Endodermal cell (in vitro differentiated cells): Measurements from ENCODE around the gene ADAMTS15. TPM values are rescaled to one million over a fixed set of nuclear protein-coding genes. Genes with fewer than 3 reads are reported as not detected.

Experiments
- DNase-seq: peaks from one replicate; pipeline ENCODE4 v3.0.0-alpha.2; 2017
- H3K27ac ChIP-seq: 2 replicates; pipeline ENCODE4 v1.5.1; 2013; ENCODE audit warnings: mild to moderate bottlenecking, low read depth, low read length, moderate library complexity
- H3K27me3 ChIP-seq: 2 replicates; pipeline ENCODE4 v1.6.1; 2013; ENCODE audit warnings: mild to moderate bottlenecking, low read length, moderate library complexity; ENCODE audit not compliant: insufficient read depth, control insufficient read depth, poor library complexity, severe bottlenecking
- H3K36me3 ChIP-seq: 2 replicates; pipeline ENCODE4 v1.7.0; 2013; ENCODE audit warnings: mild to moderate bottlenecking, low read length, moderate library complexity; ENCODE audit not compliant: control insufficient read depth, insufficient read depth
- H3K4me1 ChIP-seq: one replicate; pipeline ENCODE4 v1.7.0; 2013; ENCODE audit warnings: low read length; ENCODE audit not compliant: control insufficient read depth, insufficient read depth
- H3K4me3 ChIP-seq: 2 replicates; pipeline ENCODE4 v1.5.1; 2013; ENCODE audit warnings: mild to moderate bottlenecking, low read length, moderate library complexity
- H3K9ac ChIP-seq: 2 replicates; pipeline ENCODE4 v1.6.1; 2013; ENCODE audit warnings: mild to moderate bottlenecking, low read length, moderate library complexity; ENCODE audit not compliant: poor library complexity, severe bottlenecking; ENCODE audit errors: extremely low read depth
- H3K9me3 ChIP-seq: 2 replicates; pipeline ENCODE4 v1.6.1; 2013; ENCODE audit warnings: mild to moderate bottlenecking, low read length, moderate library complexity; ENCODE audit not compliant: control insufficient read depth
- H3K27ac Mint-ChIP-seq: 2 replicates; pipeline ENCODE4 v1.8.0; 2020; ENCODE audit warnings: mixed read lengths
- H3K27me3 Mint-ChIP-seq: 2 replicates; pipeline ENCODE4 v1.8.0; 2021; ENCODE audit warnings: mild to moderate bottlenecking, mixed read lengths; ENCODE audit not compliant: insufficient read depth
- H3K36me3 Mint-ChIP-seq: 2 replicates; pipeline ENCODE4 v1.8.0; 2020; ENCODE audit warnings: low read depth, mixed read lengths
- H3K4me1 Mint-ChIP-seq: 2 replicates; pipeline ENCODE4 v1.8.0; 2020; ENCODE audit warnings: mixed read lengths
- H3K4me3 Mint-ChIP-seq: 2 replicates; pipeline ENCODE4 v1.8.0; 2020; ENCODE audit warnings: mild to moderate bottlenecking, moderate library complexity, mixed read lengths
- H3K9me3 Mint-ChIP-seq: 2 replicates; pipeline ENCODE4 v1.8.0; 2020; ENCODE audit warnings: mild to moderate bottlenecking, mixed read lengths
- CTCF ChIP-seq: fragments of 200-600 bp; sonication (generic); conservative IDR thresholded peaks from 2 replicates; pipeline ENCODE4 v1.5.0; 2021; ENCODE audit warnings: antibody characterized with exemption, mild to moderate bottlenecking
- WGBS, 2 experiments: methylation state at CpG; one replicate each; pipeline versions ENCODE4 v1.1.5 to v1.1.7; 2013; ENCODE audit warnings: missing lambda C conversion rate in 2 of 2, mixed read lengths in 1 of 2; ENCODE audit not compliant: insufficient coverage in 1 of 2, insufficient read length in 1 of 2; 5-methylcytosine and 5-hydroxymethylcytosine counted together
- total RNA-seq, 2 donors: library from RNA; stranded (reverse); fragmentation: NEBNext Ultra II Directional in 1 of 2; extraction: Animal tissue kit (Norgen Biotek cat#: 25700) in 1 of 2; gene quantifications; 2 replicates in 1 of 2; 3 replicates in 1 of 2; pipeline ENCODE4 v1.2.1, GENCODE V29; 2021

Gene ADAMTS15
- total RNA-seq, 2 donors from 2014 or later = 0.27 to 1.0 TPM

- H3K4me1 ChIP-seq = no peaks in the 10 kb centered on the region
- H3K27me3 ChIP-seq = no peaks in the 10 kb centered on the region
- 88 to 90% methylated on average over 1 to 7 of the region's 7 CpGs for WGBS, 2 experiments
- Mint-ChIP-seq H3K27me3 (peaks cover 1% of the 10 kb centered on the region), H3K27ac (no peak overlapping the region), H3K9me3 (no peaks in the 10 kb centered on the region), H3K36me3 (peaks cover under 1% of the 10 kb centered on the region), H3K4me1 (peaks cover 19% of the 10 kb centered on the region), H3K4me3 (no peak overlapping the region)
- no peak overlapping the region for H3K27ac ChIP-seq
- TF ChIP-seq CTCF = no peak
- H3K9me3 ChIP-seq = no peaks in the 10 kb centered on the region
- no peaks in the 10 kb centered on the region for H3K36me3 ChIP-seq
- no peak overlapping the region for H3K9ac ChIP-seq
- DNase-seq = no peak
- H3K4me3 ChIP-seq = no peak overlapping the region
Observed at GRCh38 chr11:130407978-130408377, 40.5 kb upstream of the ADAMTS15 start.

GRCh38 chr11:130408401-130408890, 40.0 kb upstream of the ADAMTS15 start:
- H3K36me3 Mint-ChIP-seq = peaks cover 1% of the 10 kb centered on the region
- WGBS, 2 experiments = 89 to 91% methylated on average over 10 to 18 of the region's 18 CpGs

GRCh38 chr11:130408901-130409300, 39.5 kb upstream of the ADAMTS15 start:
- Mint-ChIP-seq H3K4me1 (peaks cover 10% of the 10 kb centered on the region), H3K27ac (no peak overlapping the region), H3K9me3 (no peaks in the 10 kb centered on the region), H3K4me3 (no peak overlapping the region), H3K36me3 (peaks cover 1% of the 10 kb centered on the region), H3K27me3 (peaks cover 1% of the 10 kb centered on the region)
- no peaks in the 10 kb centered on the region for H3K4me1 ChIP-seq
- no peak overlapping the region for H3K9ac ChIP-seq
- 84 to 91% methylated on average over 4 to 8 of the region's 8 CpGs for WGBS, 2 experiments
- no peaks in the 10 kb centered on the region for H3K27me3 ChIP-seq
- no peak for DNase-seq
- H3K9me3 ChIP-seq = no peaks in the 10 kb centered on the region
- no peak for TF ChIP-seq CTCF
- no peak overlapping the region for H3K4me3 ChIP-seq
- H3K27ac ChIP-seq = no peak overlapping the region
- H3K36me3 ChIP-seq = no peaks in the 10 kb centered on the region

More at GRCh38 chr11:130408401-130408890, 40.0 kb upstream of the ADAMTS15 start:
- no peaks in the 10 kb centered on the region for H3K9me3 Mint-ChIP-seq
- Histone ChIP-seq H3K4me1 (no peaks in the 10 kb centered on the region), H3K27me3 (no peaks in the 10 kb centered on the region), H3K9me3 (no peaks in the 10 kb centered on the region), H3K9ac (no peak overlapping the region), H3K36me3 (no peaks in the 10 kb centered on the region), H3K27ac (no peak overlapping the region), H3K4me3 (no peak overlapping the region)
- H3K4me1 Mint-ChIP-seq = peaks cover 15% of the 10 kb centered on the region
- H3K4me3 Mint-ChIP-seq = no peak overlapping the region
- no peak overlapping the region for H3K27ac Mint-ChIP-seq
- no peak for TF ChIP-seq CTCF
- no peak for DNase-seq
- H3K27me3 Mint-ChIP-seq = peaks cover 1% of the 10 kb centered on the region
